SK-N-SH treated with all-trans-retinoic acid at 6 μM for 48 hours (cell line): ENCODE measurements around the gene PIGS.

Experiments used
- ATAC-seq: fragments of 200-7000 bp; cut with Tn5 transposase; 3 replicates; pipeline ENCODE4 v1.9.1; 2020; ENCODE audit warnings: mild to moderate bottlenecking, moderate library complexity
- ARNTL ChIP-seq: fragments of 450-650 bp; formaldehyde crosslinking; IDR thresholded peaks from 2 replicates; pipeline ENCODE4 v1.5.0; 2020; ENCODE audit warnings: low read depth, mild to moderate bottlenecking, moderate library complexity, borderline replicate concordance
- BACH2 ChIP-seq: fragments of 250-450 bp; sonication (Bioruptor Pico); IDR thresholded peaks from 2 replicates; pipeline ENCODE4 v1.9.0; 2021; ENCODE audit warnings: mild to moderate bottlenecking, borderline replicate concordance
- CSDC2 ChIP-seq: fragments of 250-450 bp; sonication (Bioruptor Pico); IDR thresholded peaks from 2 replicates; pipeline ENCODE4 v1.5.0; 2020; ENCODE audit warnings: mild to moderate bottlenecking, moderate library complexity
- ESRRG ChIP-seq: fragments of 250-450 bp; sonication (Bioruptor Pico); IDR thresholded peaks from 2 replicates; pipeline ENCODE4 v1.6.1; 2021; ENCODE audit warnings: mild to moderate bottlenecking
- GLIS3 ChIP-seq: fragments of 250-450 bp; sonication (Bioruptor Pico); IDR thresholded peaks from 2 replicates; pipeline ENCODE4 v1.5.0; 2020; ENCODE audit warnings: mild to moderate bottlenecking, moderate library complexity
- ISL1 ChIP-seq: fragments of 250-450 bp; sonication (Bioruptor Pico); IDR thresholded peaks from 2 replicates; pipeline ENCODE4 v2.1.2; 2022; ENCODE audit warnings: mild to moderate bottlenecking, moderate library complexity
- OSR1 ChIP-seq: fragments of 250-450 bp; sonication (Bioruptor Pico); IDR thresholded peaks from 2 replicates; pipeline ENCODE4 v1.8.0; 2022; ENCODE audit warnings: moderate library complexity, mild to moderate bottlenecking, inconsistent platforms
- PPARA ChIP-seq: fragments of 250-450 bp; sonication (Bioruptor Pico); IDR thresholded peaks from 2 replicates; pipeline ENCODE4 v1.5.0; 2020; ENCODE audit warnings: mild to moderate bottlenecking, borderline replicate concordance
- TCF4 ChIP-seq: fragments of 250-450 bp; sonication (Bioruptor Pico); IDR thresholded peaks from 2 replicates; pipeline ENCODE4 v1.8.0; 2021; ENCODE audit warnings: mild to moderate bottlenecking, moderate library complexity, borderline replicate concordance
- TOX ChIP-seq: fragments of 250-450 bp; sonication (Bioruptor Pico); IDR thresholded peaks from 2 replicates; pipeline ENCODE4 v1.8.0; 2021; ENCODE audit warnings: mild to moderate bottlenecking, moderate library complexity, borderline replicate concordance
- ZC3H10 ChIP-seq: fragments of 250-450 bp; sonication (Bioruptor Pico); IDR thresholded peaks from 2 replicates; pipeline ENCODE4 v1.5.1; 2021; ENCODE audit warnings: mild to moderate bottlenecking, moderate library complexity
- ZFP3 ChIP-seq: fragments of 250-450 bp; sonication (Bioruptor Pico); IDR thresholded peaks from 2 replicates; pipeline ENCODE4 v1.5.0; 2020; ENCODE audit warnings: mild to moderate bottlenecking, moderate library complexity
- ZFP30 ChIP-seq: fragments of 450-650 bp; formaldehyde crosslinking; IDR thresholded peaks from 2 replicates; pipeline ENCODE4 v1.5.0; 2022; ENCODE audit warnings: mild to moderate bottlenecking, moderate library complexity
- ZNF565 ChIP-seq: fragments of 450-650 bp; formaldehyde crosslinking; conservative IDR thresholded peaks from 2 replicates; pipeline ENCODE4 v1.5.0; 2020; ENCODE audit warnings: low read depth, mild to moderate bottlenecking, moderate library complexity
- ZNF70 ChIP-seq: fragments of 450-650 bp; formaldehyde crosslinking; IDR thresholded peaks from 2 replicates; pipeline ENCODE4 v1.5.0; 2020; ENCODE audit warnings: mild to moderate bottlenecking, moderate library complexity
- ZNF8 ChIP-seq: fragments of 450-650 bp; formaldehyde crosslinking; IDR thresholded peaks from 2 replicates; pipeline ENCODE4 v1.5.0; 2020; ENCODE audit warnings: mild to moderate bottlenecking, moderate library complexity
- TF ChIP-seq, protein P1 (sequence below): fragments of 250-450 bp; sonication (Bioruptor Pico); IDR thresholded peaks from 2 replicates; pipeline ENCODE4 v1.8.0; 2021; ENCODE audit warnings: low read depth, mild to moderate bottlenecking, moderate library complexity, borderline replicate concordance
- TF ChIP-seq, protein P2 (sequence below): fragments of 250-450 bp; sonication (Bioruptor Pico); IDR thresholded peaks from 2 replicates; pipeline ENCODE4 v1.5.0; 2020; ENCODE audit warnings: mild to moderate bottlenecking, moderate library complexity
- TF ChIP-seq, protein P3 (sequence below): fragments of 250-450 bp; sonication (Bioruptor Pico); IDR thresholded peaks from 2 replicates; pipeline ENCODE4 v1.8.0; 2020; ENCODE audit warnings: mild to moderate bottlenecking, moderate library complexity, borderline replicate concordance
- TF ChIP-seq, protein P4 (sequence below): fragments of 250-450 bp; sonication (Bioruptor Pico); IDR thresholded peaks from 2 replicates; pipeline ENCODE4 v1.5.1; 2021; ENCODE audit warnings: mild to moderate bottlenecking, moderate library complexity

Gene PIGS

DNA sequence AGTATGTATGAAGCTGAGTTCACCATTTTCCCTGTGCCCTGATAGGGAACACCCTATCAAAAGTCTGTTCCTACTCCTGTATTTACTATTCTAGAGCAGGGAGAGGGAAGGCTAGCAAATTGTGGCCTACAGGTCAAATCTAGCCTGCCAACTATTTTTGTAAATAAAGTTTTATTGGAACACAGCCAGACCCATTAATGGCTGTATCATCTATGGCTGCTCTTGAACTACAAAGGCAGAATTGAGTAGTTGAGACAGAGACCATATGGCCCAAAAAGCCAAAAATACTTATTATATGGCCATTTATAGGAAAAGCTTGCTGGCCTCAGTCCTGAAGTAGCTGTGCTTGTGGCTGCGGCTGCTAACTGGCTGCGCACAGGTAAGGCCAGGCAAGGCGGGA, 9.6 kb upstream of the PIGS start:
- no peak for ATAC-seq
- TF ChIP-seq TOX (CRISPR knock-in tag) = no peak
- TF ChIP-seq CSDC2 = no peak
- no peak for TF ChIP-seq OSR1 (CRISPR knock-in tag)
- TF ChIP-seq TCF4 (CRISPR knock-in tag) = no peak
- TF ChIP-seq GLIS3 (CRISPR knock-in tag) = no peak
- TF ChIP-seq, protein P1, sequence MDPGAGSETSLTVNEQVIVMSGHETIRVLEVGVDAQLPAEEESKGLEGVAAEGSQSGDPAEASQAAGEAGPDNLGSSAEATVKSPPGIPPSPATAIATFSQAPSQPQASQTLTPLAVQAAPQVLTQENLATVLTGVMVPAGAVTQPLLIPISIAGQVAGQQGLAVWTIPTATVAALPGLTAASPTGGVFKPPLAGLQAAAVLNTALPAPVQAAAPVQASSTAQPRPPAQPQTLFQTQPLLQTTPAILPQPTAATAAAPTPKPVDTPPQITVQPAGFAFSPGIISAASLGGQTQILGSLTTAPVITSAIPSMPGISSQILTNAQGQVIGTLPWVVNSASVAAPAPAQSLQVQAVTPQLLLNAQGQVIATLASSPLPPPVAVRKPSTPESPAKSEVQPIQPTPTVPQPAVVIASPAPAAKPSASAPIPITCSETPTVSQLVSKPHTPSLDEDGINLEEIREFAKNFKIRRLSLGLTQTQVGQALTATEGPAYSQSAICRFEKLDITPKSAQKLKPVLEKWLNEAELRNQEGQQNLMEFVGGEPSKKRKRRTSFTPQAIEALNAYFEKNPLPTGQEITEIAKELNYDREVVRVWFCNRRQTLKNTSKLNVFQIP (CRISPR knock-in tag) = no peak
- no peak for TF ChIP-seq BACH2 (CRISPR knock-in tag)
- TF ChIP-seq ZNF565 (CRISPR knock-in tag) = no peak
- TF ChIP-seq ZNF8 = no peak
- no peak for TF ChIP-seq PPARA (CRISPR knock-in tag)
- TF ChIP-seq, protein P2, sequence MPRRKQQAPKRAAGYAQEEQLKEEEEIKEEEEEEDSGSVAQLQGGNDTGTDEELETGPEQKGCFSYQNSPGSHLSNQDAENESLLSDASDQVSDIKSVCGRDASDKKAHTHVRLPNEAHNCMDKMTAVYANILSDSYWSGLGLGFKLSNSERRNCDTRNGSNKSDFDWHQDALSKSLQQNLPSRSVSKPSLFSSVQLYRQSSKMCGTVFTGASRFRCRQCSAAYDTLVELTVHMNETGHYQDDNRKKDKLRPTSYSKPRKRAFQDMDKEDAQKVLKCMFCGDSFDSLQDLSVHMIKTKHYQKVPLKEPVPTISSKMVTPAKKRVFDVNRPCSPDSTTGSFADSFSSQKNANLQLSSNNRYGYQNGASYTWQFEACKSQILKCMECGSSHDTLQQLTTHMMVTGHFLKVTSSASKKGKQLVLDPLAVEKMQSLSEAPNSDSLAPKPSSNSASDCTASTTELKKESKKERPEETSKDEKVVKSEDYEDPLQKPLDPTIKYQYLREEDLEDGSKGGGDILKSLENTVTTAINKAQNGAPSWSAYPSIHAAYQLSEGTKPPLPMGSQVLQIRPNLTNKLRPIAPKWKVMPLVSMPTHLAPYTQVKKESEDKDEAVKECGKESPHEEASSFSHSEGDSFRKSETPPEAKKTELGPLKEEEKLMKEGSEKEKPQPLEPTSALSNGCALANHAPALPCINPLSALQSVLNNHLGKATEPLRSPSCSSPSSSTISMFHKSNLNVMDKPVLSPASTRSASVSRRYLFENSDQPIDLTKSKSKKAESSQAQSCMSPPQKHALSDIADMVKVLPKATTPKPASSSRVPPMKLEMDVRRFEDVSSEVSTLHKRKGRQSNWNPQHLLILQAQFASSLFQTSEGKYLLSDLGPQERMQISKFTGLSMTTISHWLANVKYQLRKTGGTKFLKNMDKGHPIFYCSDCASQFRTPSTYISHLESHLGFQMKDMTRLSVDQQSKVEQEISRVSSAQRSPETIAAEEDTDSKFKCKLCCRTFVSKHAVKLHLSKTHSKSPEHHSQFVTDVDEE (CRISPR knock-in tag) = no peak
- TF ChIP-seq, all 23 proteins: peak for 0

DNA sequence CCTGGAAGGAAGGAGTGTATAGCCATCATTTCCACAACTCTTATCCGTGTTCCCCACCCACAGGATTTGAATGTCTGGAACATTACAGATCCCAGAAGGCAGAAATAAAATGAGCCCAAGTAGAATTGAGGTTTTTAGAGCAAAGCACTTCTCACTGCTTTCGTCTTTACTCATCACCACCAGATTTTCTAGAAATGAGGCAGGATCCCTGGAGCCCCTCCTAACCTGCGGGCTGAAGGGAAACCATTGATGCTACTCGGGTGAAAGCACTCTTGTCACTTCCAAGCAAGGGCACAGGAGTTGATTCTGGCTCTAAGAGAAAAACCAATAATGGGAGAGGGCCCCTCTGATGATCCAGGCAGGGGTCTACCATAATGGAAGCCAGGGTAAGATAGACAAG, 8.2 kb upstream of the PIGS start:
- TF ChIP-seq ZFP3 (CRISPR knock-in tag) (no peak), GLIS3 (CRISPR knock-in tag) (no peak), ZFP30 (CRISPR knock-in tag) (no peak), TOX (CRISPR knock-in tag) (no peak), BACH2 (CRISPR knock-in tag) (no peak), TCF4 (CRISPR knock-in tag) (no peak), ZC3H10 (no peak), ZNF70 (no peak), PPARA (CRISPR knock-in tag) (no peak), ISL1 (CRISPR knock-in tag) (no peak), ARNTL (CRISPR knock-in tag) (no peak), ESRRG (CRISPR knock-in tag) (no peak), ZNF8 (no peak)
- TF ChIP-seq, protein P2 (CRISPR knock-in tag) = no peak
- TF ChIP-seq, protein P3, sequence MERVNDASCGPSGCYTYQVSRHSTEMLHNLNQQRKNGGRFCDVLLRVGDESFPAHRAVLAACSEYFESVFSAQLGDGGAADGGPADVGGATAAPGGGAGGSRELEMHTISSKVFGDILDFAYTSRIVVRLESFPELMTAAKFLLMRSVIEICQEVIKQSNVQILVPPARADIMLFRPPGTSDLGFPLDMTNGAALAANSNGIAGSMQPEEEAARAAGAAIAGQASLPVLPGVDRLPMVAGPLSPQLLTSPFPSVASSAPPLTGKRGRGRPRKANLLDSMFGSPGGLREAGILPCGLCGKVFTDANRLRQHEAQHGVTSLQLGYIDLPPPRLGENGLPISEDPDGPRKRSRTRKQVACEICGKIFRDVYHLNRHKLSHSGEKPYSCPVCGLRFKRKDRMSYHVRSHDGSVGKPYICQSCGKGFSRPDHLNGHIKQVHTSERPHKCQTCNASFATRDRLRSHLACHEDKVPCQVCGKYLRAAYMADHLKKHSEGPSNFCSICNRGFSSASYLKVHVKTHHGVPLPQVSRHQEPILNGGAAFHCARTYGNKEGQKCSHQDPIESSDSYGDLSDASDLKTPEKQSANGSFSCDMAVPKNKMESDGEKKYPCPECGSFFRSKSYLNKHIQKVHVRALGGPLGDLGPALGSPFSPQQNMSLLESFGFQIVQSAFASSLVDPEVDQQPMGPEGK (CRISPR knock-in tag) = no peak
- TF ChIP-seq, protein P4, sequence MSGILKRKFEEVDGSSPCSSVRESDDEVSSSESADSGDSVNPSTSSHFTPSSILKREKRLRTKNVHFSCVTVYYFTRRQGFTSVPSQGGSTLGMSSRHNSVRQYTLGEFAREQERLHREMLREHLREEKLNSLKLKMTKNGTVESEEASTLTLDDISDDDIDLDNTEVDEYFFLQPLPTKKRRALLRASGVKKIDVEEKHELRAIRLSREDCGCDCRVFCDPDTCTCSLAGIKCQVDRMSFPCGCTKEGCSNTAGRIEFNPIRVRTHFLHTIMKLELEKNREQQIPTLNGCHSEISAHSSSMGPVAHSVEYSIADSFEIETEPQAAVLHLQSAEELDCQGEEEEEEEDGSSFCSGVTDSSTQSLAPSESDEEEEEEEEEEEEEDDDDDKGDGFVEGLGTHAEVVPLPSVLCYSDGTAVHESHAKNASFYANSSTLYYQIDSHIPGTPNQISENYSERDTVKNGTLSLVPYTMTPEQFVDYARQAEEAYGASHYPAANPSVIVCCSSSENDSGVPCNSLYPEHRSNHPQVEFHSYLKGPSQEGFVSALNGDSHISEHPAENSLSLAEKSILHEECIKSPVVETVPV (CRISPR knock-in tag) = no peak
- TF ChIP-seq, protein P1 (CRISPR knock-in tag) = no peak
- ATAC-seq = no peak
